Pons (tissue), 1 donor: ENCODE results near the gene SARDH.
A peak's percentile ranks its signal among the peaks of the same experiment; 100 is the strongest.
"Not testable (repeated sequence)": the region's sequence is repeated elsewhere in the genome, so short reads cannot be mapped to it uniquely, and the experiment has no call there.

ENCODE experiments used
- DNase-seq: peaks from one replicate; pipeline ENCODE4 v3.0.0-alpha.2; 2016; ENCODE audit warnings: low spot score

SARDH gene

GRCh38 chr9:133632806-133633680, 105.1 kb downstream of the SARDH start:
- DNase-seq, result no peak

- DNase-seq, result no peak
Observed at GRCh38 chr9:133631111-133631510, 107.0 kb downstream of the SARDH start.

GRCh38 chr9:133629221-133630110, 108.7 kb downstream of the SARDH start:
- no peak for DNase-seq

- DNase-seq, result no peak
Observed at GRCh38 chr9:133628766-133629165, 109.4 kb downstream of the SARDH start.

GRCh38 chr9:133627341-133627740, 110.8 kb downstream of the SARDH start:
- DNase-seq, result no peak

GRCh38 chr9:133626008-133626407, 112.1 kb downstream of the SARDH start:
- DNase-seq, result not testable (repeated sequence)

- DNase-seq, result no peak
Observed at GRCh38 chr9:133622555-133622954, 115.6 kb downstream of the SARDH start.

- DNase-seq, result no peak
Observed at GRCh38 chr9:133621725-133622267, 116.4 kb downstream of the SARDH start.

- peak; percentile 67 for DNase-seq
Observed at GRCh38 chr9:133619791-133620190, 118.4 kb downstream of the SARDH start.

- no peak for DNase-seq
Observed at GRCh38 chr9:133618726-133619125, 119.4 kb downstream of the SARDH start.

GRCh38 chr9:133616643-133617405, 121.3 kb downstream of the SARDH start:
- DNase-seq, result no peak

- no peak for DNase-seq
Observed at GRCh38 chr9:133615606-133616188, 122.5 kb downstream of the SARDH start.

GRCh38 chr9:133615186-133615585, 123.0 kb downstream of the SARDH start:
- DNase-seq, result no peak

GRCh38 chr9:133614678-133615077, 123.5 kb downstream of the SARDH start:
- DNase-seq, result no peak

- no peak for DNase-seq
Observed at GRCh38 chr9:133614056-133614455, 124.1 kb downstream of the SARDH start.
